ENCODE data around the gene NRCAM.
"Not testable (repeated sequence)": the region's sequence is repeated elsewhere in the genome, so short reads cannot be mapped to it uniquely, and the experiment has no call there.

Gene NRCAM

DNA sequence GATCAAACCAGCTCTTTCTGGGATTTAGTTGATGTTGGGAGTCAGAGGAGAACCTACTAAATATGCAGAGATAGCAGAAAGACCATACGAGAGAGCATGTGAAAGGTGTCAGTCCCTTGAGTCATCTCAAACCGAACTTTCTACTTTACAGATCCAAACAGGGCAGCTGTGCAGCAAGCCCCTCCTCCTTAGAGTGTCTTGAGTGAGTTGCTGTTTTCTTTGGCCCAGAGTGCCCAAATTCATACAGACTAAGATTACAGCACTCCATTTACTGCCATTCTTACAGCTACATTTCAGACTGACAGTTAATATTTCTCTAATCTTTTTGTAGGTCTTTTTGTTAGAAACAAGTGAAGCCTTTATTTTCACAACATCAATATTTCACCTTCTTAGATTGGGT is 53.4 kb downstream of the NRCAM start:
- no peak for DNase-seq (ENCODE audit: low read depth in 2 of 2)

DNA sequence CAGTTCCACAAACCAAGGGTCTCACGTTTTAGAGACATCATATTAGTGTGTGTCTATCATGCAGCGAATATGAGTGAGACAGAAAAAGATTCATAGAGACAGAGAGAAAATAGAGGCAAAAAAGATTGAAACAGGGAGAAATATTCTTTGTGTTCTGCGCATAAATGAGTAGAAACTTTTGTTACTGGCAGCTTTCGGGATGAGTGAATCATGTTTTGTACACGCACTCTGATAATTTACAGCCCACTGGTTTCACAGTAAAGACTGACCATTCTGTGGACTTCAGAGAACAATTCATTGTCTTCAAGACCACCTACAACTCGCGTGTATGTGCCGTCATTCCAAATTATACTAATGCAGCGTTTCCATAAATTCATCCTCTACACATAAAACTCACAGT is 60.2 kb downstream of the NRCAM start:
- DNase-seq (ENCODE audit: low read depth in 2 of 2), result no peak

DNA sequence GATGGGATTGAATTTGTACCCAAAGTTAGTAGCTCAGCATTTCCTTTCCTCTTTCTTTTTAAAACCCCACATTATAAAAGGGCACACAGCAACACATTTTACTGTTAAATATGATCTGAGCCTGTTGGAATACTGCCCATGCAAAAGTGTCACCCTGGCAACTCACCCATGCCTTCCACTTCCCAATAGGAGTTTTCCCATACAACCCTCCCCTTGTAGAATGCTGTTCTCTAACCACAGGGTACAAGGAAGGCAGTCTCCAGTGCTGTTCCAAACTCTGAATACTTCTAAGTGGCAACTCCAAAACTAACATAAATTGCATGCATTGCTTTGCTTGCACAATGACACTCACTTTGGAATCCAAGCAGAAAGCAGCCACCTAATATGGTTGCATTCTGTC is 60.8 kb downstream of the NRCAM start:
- no peak for DNase-seq (ENCODE audit: low read depth in 2 of 2)

DNA sequence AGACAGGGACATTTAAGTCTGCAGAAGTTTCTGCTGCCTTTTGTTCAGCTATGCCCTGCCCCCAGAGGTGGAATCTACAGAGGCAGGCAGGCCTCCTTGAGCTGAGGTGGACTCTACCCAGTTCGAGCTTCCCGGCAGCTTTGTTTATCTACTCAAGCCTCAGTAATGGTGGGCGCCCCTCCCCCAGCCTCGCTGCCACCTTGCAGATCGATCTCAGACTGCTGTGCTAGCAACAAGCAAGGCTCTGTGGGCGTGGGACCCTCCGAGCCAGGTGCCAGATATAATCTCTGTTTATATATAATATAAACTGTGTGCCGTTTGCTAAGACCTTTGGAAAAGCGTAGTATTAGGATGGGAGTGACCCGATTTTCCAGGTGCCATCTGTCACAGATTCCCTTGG is 63.1 kb downstream of the NRCAM start:
- not testable (repeated sequence) for DNase-seq (ENCODE audit: low read depth in 2 of 2)

DNA sequence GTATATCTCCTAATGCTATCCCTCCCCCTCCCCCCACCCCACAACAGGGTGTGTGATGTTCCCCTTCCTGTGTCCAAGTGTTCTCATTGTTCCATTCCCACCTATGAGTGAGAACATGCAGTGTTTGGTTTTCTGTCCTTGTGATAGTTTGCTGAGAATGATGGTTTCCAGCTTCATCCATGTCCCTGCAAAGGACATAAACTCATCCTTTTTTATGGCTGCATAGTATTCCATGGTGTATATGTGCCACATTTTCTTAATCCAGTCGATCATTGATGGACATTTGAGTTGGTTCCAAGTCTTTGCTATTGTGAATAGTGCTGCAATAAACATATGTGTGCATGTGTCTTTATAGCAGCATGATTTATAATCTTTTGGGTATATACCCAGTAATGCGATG is 68.5 kb downstream of the NRCAM start:
- not testable (repeated sequence) for DNase-seq (ENCODE audit: low read depth in 2 of 2)

DNA sequence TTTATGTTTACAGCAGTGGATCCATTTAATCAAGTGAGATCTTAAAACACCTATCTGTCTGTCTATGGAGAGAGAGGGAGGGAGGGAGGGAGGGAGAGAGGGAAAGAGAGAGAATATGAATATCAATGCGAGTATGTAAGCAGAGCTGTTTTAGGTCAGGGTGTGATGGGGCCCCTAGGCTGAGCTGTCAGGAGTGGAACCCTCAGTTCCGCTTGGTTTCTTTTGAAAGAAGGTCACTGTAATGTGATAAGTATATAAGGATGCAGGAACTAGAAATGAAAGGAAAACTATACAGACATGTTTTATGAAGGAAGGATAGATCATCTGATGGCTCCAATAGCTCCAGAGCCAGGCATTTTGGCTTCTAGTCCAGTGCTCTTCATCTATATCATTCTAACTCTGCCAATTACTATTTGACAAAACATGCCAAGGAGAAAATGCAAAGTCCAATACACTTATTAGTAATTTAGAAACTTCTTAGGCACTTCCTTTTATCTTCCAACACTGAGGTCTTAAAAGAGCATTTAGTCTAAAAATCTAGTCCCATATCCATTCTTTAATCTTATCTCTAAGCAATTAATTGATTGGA is 70.3 kb downstream of the NRCAM start:
- DNase-seq (ENCODE audit: low read depth in 2 of 2), result no peak

DNA sequence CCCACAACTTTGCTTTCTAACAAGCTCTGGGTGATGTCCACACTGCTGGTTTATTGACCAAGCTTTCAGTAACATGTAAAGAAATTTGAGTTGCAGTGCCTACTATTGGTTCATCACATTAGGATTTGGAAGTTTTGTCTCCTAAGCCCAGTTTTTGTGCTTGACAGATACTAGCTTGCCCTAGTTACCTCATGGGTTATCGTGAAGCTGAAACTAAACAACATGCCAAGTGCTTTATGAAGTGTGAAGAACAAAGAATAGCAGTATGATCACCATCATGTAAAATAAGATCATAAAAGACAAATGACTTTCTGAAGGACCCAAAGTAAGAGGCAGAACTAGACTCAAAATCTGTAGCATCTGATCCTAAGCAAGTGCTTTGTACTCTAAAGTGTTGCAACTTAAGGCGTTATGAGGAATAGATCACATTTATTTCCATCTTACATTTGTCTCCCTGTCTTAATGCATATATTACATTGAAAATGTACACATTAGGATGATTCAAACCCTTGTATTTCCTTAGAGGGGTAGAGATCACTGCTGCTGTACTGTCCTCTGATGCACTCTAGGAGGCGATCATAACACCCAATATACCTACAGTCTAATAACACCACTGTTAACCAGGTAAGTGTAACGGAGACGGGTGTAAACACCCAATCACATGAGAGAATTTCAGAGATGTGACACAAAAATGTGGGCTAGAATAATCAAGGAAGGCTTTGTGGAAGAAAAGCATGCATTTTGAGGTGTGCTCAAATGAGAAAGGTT is 71.3 kb downstream of the NRCAM start:
- no peak for DNase-seq (ENCODE audit: low read depth in 2 of 2)

DNA sequence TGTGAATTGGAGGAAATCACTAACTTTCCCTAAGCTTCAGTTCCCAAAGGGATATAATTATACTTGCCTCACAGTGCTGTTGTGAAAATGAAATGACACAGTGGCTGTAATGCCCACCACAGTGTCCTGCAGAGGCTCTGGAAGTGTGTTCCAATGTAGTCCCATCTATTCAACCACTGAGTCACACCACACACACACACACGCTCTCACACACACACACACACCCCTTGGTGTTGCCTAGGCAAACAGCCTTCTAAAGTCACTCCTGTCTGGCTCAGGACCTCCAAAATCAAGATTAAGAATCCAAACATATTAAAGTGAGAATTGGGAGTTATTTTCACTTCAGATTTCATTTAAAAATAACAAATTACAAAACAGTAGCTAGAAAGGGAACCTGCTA is 73.3 kb downstream of the NRCAM start:
- no peak for DNase-seq (ENCODE audit: low read depth in 2 of 2)

DNA sequence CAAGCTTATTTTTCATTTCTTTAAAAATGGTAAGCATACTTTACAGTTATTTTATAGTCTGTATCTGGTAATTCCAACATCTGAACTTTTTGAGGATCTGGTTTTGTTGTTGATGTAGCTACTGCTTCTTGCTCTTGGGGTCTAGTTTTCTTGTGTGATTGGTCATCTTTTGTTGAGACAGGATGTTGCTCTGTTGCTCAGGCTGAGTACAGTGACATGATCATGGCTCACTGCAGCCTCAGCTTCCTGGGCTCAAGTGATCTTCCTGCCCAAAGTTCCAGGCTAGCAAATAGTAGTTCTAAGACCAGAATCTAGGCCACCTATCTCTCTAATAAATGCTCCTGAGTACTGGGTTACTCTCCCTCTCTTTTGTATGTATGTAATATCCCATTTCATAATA is 75.7 kb downstream of the NRCAM start:
- DNase-seq (ENCODE audit: low read depth in 2 of 2), result no peak

DNA sequence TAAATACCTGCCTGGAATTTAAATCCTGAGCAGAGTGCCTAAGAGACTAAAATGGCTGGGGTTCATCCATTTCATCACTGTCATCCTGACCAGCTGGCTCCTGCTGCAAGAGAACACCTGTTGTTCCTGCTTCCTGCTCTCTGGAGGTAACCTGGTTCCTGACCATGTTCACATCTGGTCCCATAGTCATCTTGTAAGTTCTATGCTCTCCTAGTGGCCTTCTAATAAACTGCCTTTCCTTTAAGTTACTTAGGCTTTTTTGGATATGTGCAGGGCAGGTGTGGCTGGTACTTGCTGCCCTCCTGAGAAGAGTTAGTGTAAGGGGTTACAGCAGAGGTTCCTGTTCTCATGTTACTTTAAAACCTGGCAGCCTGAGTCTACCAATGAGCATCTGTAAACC is 80.0 kb downstream of the NRCAM start:
- no peak for DNase-seq (ENCODE audit: low read depth in 2 of 2)

DNA sequence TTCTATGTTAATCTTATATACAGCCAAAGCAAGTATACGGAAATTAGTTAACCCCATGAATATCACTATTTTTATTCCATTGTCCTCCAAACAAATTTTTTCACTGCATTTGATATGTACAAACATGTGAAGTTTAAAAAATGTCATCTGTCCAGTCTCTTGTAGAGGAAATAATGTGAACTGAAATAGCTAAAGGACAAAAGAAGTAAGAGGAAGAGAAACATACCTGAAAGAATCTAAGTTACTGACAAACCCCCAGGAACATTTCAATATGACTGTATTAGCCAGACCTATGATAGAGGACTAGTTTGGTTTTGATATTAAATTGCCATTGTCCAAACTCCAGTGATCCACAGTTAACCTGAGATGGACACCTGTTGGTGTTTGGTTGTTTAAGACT is 80.6 kb downstream of the NRCAM start:
- DNase-seq (ENCODE audit: low read depth in 2 of 2), result no peak

DNA sequence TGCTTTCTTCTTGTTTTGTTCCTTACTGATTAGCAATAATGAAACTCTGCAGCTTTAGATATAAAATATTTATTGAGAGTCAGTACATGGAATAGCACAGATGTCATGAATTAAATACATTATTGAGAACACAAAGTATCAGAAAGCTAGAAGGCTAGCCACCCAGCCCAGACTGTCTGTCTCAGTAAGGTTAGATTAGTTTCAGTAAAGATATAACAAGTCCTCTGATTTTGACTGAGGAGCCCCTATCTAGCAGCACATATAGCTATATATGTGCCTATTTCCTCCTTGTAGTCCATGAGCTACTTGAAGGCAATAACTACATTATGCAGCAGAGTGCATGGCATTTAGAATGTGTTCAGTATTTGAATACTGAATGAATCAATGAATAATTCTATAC is 81.3 kb downstream of the NRCAM start:
- DNase-seq (ENCODE audit: low read depth in 2 of 2), result no peak

DNA sequence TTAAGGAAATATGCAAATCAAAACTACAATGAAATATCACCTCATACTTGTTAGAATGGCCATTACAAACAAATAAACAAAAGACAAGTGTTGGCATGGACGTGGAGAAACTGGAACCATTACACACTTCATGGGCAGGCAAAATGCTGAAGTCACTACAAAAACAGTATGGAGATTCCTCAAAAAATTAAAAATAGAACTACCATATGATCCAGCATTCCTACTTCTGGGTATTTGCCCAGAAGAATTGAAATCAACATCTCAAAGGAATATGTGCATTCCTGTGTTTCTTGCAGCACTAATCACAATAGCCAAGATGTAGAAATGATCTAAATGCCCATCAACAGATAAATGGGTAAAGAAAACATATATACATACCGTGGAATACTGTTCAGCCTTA is 83.6 kb downstream of the NRCAM start:
- no peak for DNase-seq (ENCODE audit: low read depth in 2 of 2)

DNA sequence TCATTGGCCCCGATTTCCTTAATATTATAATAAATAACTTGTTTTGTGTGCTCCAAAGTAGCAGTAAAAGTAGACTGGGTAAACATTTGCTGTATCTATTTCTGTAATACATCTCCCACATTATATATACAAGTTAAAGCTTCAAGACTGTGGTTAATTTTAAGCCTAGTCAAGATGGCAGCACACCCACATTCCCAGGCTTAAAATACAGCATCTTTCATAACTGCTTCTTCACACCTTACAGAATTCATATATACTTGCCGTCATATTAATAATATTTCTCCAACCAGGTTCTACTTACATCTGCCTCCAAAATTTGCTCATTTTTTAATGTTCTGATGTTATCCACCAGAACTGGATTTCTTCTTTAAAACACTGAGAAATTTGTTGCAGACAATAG is 85.6 kb downstream of the NRCAM start:
- no peak for DNase-seq (ENCODE audit: low read depth in 2 of 2)

DNA sequence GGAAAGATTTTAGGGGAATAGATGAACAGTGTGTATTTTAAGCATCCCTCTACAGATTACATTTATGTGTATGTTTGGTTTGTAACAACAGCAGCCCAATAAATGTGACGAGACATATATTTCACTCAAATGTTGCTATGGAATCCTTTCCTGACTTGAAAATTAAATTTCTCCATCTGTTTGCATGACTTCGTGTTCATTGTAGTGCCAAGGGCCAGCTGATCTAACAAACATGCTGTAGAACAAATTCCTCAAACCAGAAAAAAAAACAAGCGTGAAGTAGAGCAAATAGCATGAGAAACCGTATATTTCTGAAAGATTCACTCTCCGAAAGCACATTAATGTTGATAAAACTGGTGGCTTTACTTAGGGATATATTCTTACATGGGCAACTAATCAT is 87.8 kb downstream of the NRCAM start:
- no peak for DNase-seq (ENCODE audit: low read depth in 2 of 2)

DNA sequence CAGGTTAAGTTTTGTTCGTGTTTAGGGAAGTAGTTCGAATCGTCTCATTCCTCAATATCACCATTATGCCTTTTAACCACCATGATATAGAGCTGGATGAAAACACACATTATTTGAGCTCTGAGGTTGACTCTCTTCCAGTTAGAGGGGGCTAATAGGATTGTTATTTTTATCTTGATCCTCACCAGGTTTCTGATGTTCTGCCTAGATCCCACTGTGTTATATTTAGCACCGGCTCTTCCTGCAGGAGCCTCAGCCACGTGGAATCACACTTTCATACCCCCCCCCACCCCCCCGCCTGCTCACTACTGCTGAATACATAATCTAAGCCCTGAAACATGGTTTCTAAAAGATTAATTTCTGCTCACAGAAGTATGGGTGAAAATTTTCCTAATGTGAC is 88.3 kb downstream of the NRCAM start:
- no peak for DNase-seq (ENCODE audit: low read depth in 2 of 2)

DNA sequence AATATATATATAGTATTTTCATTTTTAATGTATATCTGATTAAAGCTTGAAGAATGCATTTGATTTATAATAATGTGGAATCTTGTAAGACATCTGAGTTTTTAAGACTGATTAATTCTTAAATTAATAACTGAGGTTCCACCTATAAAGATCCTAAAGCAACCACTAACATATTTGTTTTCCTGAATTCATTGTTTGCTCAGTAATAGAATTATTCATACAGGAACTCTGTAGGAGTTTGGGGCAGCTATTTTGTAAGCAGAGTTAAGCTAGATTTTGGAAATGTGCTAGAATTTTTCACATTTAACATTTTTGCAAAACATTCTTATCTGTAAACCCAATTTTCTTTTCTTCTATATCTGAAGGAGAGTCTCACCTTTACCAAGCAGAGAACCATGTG is 88.9 kb downstream of the NRCAM start:
- no peak for DNase-seq (ENCODE audit: low read depth in 2 of 2)

DNA sequence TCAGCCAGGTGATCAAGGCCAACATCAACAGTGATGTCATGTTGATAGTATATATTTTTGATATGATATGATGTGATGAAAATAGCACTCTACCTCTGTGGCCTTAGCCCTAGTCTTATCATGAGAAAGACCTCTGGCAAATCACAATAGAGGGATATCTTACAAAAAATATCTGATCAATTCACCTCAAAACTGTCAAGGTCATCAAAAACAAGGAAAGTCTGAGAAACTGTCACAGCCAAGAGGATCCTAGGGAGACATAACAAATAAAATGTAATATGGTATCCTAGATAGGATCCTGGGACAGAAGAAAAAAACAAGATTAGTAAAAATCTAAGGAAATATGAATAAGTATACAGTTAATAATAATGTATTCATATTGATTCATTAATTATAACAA is 92.6 kb downstream of the NRCAM start:
- no peak for DNase-seq (ENCODE audit: low read depth in 2 of 2)

DNA sequence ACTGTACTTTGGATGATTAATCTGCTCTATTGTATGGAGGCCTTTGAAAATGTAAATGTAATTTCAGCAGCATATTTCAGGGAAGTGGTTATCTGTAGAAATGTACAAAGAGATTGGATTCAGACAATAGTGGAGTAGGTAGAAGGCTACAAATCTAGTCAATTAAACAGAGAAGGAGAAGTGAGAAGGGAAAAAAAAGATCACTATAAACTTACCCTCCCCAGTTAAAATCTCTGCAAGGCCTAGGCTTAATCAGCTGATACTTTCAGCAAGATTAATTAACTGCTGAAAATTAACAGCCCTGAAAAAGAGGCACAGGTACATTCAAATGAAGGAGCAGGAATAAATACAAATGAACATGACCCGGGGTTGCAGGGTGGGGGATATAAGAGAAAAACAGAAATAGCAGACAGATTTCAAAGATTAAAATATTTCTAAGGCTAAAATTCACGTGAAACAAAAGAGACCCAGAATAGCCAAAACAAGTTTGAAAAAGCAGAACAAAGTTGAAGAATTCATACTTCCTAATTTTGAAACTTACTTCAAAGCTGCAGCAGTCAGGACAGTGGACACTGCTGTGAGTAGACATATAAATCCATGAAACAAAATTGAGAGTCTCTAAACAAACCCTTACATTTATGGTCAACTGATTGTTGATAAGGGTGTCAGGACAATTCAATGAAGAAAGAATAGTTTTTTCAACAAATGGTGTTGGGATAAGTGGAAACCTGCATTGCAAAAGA is 96.0 kb downstream of the NRCAM start:
- DNase-seq (ENCODE audit: low read depth in 2 of 2), result no peak

DNA sequence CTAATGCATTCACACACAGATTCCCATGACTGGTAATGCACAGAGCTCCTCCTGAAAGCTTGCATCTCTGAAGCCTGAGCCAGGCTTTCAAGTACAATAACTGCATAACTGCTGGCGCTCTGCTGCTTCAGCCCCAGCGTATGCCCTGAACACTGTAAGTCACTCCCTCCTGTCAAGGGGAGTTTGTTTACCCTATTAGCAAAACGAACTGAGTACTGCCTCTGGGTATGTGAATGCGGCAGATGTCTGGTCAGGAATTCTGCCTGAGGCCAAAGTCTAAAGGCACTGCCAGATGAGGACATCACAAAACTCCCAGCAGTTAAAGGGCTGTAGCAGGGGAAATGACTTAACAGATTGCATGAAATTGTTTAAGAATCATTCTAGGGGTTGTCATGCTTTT is 97.7 kb downstream of the NRCAM start:
- DNase-seq (ENCODE audit: low read depth in 2 of 2), result no peak

DNA sequence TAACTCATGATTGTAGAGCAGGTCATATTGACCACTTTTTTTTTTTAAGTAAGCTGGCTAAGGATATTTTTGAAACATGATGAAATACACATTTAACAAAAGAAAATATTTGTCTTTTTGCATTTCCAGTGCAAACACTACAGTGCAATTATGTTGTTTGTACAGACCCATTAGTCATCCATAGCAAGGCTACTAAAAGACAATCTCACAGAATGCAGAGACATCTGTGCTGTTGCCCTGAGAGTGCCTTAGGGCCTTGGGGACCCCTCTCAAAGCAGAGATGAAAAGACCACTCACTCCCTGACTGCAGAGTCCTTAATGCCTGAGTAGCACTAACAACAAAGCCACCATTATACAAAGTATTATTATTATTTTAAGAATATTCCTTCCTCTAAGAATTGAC is 104.5 kb downstream of the NRCAM start:
- DNase-seq (ENCODE audit: low read depth in 2 of 2), result no peak

DNA sequence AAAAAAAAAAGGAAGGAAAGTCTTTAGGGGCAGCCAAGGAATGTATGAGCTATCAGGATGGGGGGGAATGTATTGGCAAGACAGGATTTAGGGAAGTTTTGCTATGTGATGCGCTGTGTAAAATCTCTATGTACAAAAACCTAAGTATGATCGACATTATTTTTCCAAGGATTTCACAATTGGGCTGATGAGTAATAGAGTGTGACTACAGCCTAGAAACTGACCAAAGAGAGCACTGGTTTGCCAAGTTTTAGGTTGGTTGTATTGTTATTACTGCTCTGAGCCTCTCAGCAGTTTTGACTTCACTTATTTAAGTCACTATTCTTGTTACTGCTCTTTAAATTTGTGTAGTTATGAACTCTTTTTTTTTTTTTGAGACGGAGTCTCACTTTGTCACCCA is 107.3 kb downstream of the NRCAM start:
- DNase-seq (ENCODE audit: low read depth in 2 of 2), result no peak

DNA sequence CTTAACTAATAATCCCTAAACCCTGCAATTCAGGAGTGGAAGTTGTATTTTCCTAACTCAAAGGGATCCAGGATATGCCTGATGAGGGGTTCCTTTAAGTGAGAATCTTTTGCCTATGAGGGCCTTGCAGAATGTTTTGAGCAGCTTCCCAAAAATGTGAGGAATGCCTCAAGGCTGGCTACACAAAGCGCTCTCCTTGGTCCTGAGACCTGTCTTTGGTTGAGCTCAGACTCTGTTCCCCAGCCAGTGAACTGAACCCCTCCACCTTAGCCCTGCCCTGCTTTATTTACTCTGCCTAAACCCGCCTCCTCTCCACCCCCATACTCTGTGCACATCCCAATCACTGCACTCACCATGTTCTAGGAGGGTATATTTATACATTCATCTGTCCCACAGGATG is 108.6 kb downstream of the NRCAM start:
- no peak for DNase-seq (ENCODE audit: low read depth in 2 of 2)

All from stimulated activated CD4-positive, alpha-beta T cell treated with anti-CD3 and anti-CD28 coated beads, Interleukin-1b, Interleukin-23, amount 100 ng/mL, for 4 hours (primary cell).